Measurements from ENCODE around the gene WASF2. TPM values are rescaled to one million over a fixed set of nuclear protein-coding genes. Genes with fewer than 3 reads are reported as not detected.
"Not testable (repeated sequence)": the region's sequence is repeated elsewhere in the genome, so short reads cannot be mapped to it uniquely, and the experiment has no call there.

WASF2 gene
- total and polyA plus RNA-seq, 4 experiments from 2014 or later = 31.6 to 164 (median 122) TPM

DNA sequence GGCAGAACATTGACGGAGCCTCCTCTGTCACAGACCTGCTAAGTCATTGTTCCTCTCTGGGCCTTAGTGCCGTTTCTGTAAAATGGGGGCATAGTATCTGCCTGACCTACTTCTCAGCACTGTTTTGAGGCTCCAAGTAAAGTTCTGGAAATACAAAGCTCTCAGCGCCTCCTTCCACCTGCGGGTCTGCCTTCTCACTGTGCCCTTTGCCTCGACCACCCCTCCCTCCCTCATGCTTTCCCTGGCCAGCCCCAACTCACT is 15.4 kb upstream of the WASF2 start:
- Histone ChIP-seq H3K4me3 (ENCODE audit: low read length in 2 of 2) (no peak overlapping the region), H3K9me3 (ENCODE audit: control insufficient read depth in 1 of 2, low read length in 2 of 2) (no peaks in the 10 kb centered on the region), H3K36me3 (ENCODE audit: insufficient read depth, low read length) (no peaks in the 10 kb centered on the region), H3K27ac (ENCODE audit: low read depth, low read length) (no peak overlapping the region), H3K4me1 (ENCODE audit: insufficient read depth, low read length) (no peaks in the 10 kb centered on the region), H3K27me3 (ENCODE audit: insufficient read depth, low read length) (no peaks in the 10 kb centered on the region)
- CTCF ChIA-PET (ENCODE audit: partially characterized antibody) = no interaction called here
- Mint-ChIP-seq H3K27ac (no peak overlapping the region), H3K27me3 (no peaks in the 10 kb centered on the region), H3K9me3 (no peaks in the 10 kb centered on the region), H3K4me1 (peaks cover 0 to 5% (median 0%) of the 10 kb centered on the region in 4 donors), H3K4me3 (no peak overlapping the region), H3K36me3 (no peaks in the 10 kb centered on the region)
- POLR2A ChIA-PET (ENCODE audit: partially characterized antibody) = interaction anchor here (1.5 kb wide), 1 partner anchor 16 kb away, joined by 6 read pairs; no protein-coding TSS in a partner anchor
- no peak for DNase-seq
- intact Hi-C loops (cut with micrococcal nuclease) = no loop called here

DNA sequence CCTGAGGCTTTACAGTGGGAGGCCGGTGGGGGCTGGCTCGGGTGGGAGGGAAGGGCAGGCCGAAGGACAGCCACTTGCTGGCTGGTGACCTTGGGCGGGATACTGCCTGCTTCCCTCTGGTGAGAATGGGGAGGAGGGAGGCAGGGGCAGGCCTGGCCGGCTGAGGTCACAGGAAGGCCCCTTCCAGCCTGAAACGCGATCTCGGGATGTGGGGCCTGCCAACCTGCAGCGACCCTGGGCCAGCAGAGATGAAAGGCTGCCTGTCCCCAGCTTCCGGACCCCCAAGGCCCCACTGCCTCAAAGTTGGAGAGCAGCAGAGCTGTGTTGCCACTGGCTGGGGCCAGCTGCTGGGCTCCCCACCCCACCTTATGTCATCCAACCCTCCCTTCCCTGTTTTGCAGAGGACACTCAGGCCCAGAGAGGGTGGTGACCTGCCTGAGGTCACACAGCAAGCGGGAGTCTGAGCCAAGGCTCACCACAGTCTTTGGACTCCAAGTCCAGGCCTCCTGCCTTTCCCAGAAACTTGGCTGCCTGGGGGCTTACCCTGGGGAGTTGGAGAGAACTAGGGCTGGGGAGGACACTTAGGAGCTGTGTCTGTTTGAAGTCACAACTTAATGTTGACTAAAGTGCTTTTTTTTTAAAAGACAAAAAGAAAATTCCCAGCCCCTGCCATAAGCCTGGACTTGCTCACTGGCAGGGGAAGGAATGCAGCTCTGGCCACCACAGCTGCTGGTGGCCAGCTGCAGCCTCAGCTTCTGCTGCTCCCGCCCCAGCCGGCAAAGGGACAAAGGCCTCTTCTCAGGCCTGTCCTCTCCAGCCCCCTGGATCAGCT is 14.8 kb upstream of the WASF2 start:
- no peaks in the 10 kb centered on the region for H3K27me3 ChIP-seq (ENCODE audit: insufficient read depth, low read length)

DNA sequence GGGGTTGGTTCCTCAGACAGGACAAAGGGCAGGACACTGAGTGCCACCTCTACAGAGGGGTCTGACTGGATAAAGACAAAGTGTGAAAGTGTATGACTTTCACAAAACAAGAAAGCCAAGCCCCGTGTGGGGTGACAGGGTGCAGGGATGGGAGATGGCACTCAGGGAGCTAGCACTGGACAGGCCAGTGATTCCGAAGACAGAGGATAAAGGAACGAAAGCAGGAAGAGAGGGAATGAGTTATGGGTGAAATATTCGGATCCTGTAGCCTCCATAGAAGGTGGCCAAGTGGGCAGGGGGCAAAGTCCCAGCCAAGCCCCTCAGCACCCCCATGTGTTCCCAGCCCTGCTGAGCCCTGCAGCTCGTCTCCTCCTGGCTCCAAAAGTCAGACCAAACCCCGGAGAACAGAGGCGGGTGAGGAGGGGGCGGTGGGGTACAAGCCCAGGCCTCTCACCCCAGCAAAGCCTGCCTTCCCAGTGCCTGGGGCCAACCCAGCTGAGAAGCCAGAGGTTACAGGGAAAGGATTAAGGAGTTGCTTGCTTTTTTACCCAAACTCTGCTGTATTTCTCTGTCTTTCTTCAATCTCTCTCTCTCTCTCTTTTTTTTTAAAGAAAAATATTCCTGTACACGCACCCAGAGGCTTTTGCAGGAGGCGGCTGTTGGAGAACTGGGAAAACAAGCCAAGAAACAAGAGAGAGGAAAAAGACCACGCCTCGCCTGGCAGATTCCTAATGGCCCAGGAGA is 14.0 kb upstream of the WASF2 start:
- no peak for DNase-seq
- intact Hi-C loops (cut with micrococcal nuclease) = no loop called here
- ChIA-PET CTCF (ENCODE audit: partially characterized antibody) (no interaction called here), POLR2A (ENCODE audit: partially characterized antibody) (no interaction called here)
- H3K4me3 ChIP-seq (ENCODE audit: low read length in 2 of 2) = no peak overlapping the region
- no peaks in the 10 kb centered on the region for H3K36me3 Mint-ChIP-seq
- no peaks in the 10 kb centered on the region for H3K36me3 ChIP-seq (ENCODE audit: insufficient read depth, low read length)
- H3K27ac Mint-ChIP-seq = peak overlapping the region in 3 of 7 donors; percentile 29 to 83 (median 75)
- H3K27me3 Mint-ChIP-seq = peaks cover 0 to 1% of the 10 kb centered on the region in 2 donors
- H3K27ac ChIP-seq (ENCODE audit: low read depth, low read length) = no peak overlapping the region
- peaks cover 0 to 5% (median 0%) of the 10 kb centered on the region in 4 donors for H3K4me1 Mint-ChIP-seq
- no peaks in the 10 kb centered on the region for H3K9me3 Mint-ChIP-seq
- H3K4me1 ChIP-seq (ENCODE audit: insufficient read depth, low read length) = no peaks in the 10 kb centered on the region
- no peak overlapping the region for H3K4me3 Mint-ChIP-seq
- no peaks in the 10 kb centered on the region for H3K9me3 ChIP-seq (ENCODE audit: control insufficient read depth in 1 of 2, low read length in 2 of 2)
- no peaks in the 10 kb centered on the region for H3K27me3 ChIP-seq (ENCODE audit: insufficient read depth, low read length)

More for the DNA sequence above, 14.8 kb upstream of the WASF2 start:
- POLR2A ChIA-PET (ENCODE audit: partially characterized antibody) = interaction anchor here (1.5 kb wide), 1 partner anchor 17 kb away, joined by 6 read pairs; no protein-coding TSS in a partner anchor
- Mint-ChIP-seq H3K27me3 (no peaks in the 10 kb centered on the region), H3K9me3 (no peaks in the 10 kb centered on the region), H3K36me3 (no peaks in the 10 kb centered on the region), H3K4me3 (no peak overlapping the region), H3K27ac (no peak overlapping the region), H3K4me1 (peaks cover 0 to 5% (median 0%) of the 10 kb centered on the region in 4 donors)
- no peak for DNase-seq
- H3K4me3 ChIP-seq (ENCODE audit: low read length in 2 of 2) = no peak overlapping the region
- H3K27ac ChIP-seq (ENCODE audit: low read depth, low read length) = no peak overlapping the region
- CTCF ChIA-PET (ENCODE audit: partially characterized antibody) = no interaction called here
- H3K4me1 ChIP-seq (ENCODE audit: insufficient read depth, low read length) = no peaks in the 10 kb centered on the region
- intact Hi-C loops (cut with micrococcal nuclease) = no loop called here
- no peaks in the 10 kb centered on the region for H3K36me3 ChIP-seq (ENCODE audit: insufficient read depth, low read length)
- H3K9me3 ChIP-seq (ENCODE audit: control insufficient read depth in 1 of 2, low read length in 2 of 2) = no peaks in the 10 kb centered on the region

DNA sequence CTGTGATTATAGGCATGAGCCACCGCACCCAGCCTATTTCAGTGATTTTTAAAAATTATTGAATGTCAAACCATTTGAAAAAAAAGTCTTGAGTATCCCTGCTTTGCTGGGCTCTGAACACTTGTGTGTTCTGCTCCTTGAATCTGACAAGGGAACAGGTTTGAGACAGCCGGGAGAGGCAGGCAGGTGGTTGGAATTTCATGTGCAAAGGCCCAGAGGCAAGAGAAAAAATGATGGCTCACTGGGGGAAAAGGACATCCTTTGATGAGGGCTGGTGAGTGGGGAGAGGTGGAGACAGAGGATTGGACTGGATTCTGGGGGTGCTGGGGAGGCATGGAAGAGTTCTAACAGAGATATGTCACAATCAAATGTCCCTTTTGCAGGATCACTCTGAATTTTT is 13.1 kb upstream of the WASF2 start:
- POLR2A ChIA-PET (ENCODE audit: partially characterized antibody) = no interaction called here
- Mint-ChIP-seq H3K36me3 (no peaks in the 10 kb centered on the region), H3K27ac (peak overlapping the region in 1 of 7 donors; percentile 75), H3K4me1 (peaks cover 0 to 2% (median 0%) of the 10 kb centered on the region in 4 donors), H3K27me3 (peaks cover 0 to 3% of the 10 kb centered on the region in 2 donors), H3K4me3 (no peak overlapping the region), H3K9me3 (no peaks in the 10 kb centered on the region)
- H3K27ac ChIP-seq (ENCODE audit: low read depth, low read length) = no peak overlapping the region
- no peak overlapping the region for H3K4me3 ChIP-seq (ENCODE audit: low read length in 2 of 2)
- no peaks in the 10 kb centered on the region for H3K9me3 ChIP-seq (ENCODE audit: control insufficient read depth in 1 of 2, low read length in 2 of 2)
- no peaks in the 10 kb centered on the region for H3K27me3 ChIP-seq (ENCODE audit: insufficient read depth, low read length)
- CTCF ChIA-PET (ENCODE audit: partially characterized antibody) = no interaction called here
- no peaks in the 10 kb centered on the region for H3K36me3 ChIP-seq (ENCODE audit: insufficient read depth, low read length)
- DNase-seq = no peak
- no peaks in the 10 kb centered on the region for H3K4me1 ChIP-seq (ENCODE audit: insufficient read depth, low read length)
- intact Hi-C loops (cut with micrococcal nuclease) = no loop called here

DNA sequence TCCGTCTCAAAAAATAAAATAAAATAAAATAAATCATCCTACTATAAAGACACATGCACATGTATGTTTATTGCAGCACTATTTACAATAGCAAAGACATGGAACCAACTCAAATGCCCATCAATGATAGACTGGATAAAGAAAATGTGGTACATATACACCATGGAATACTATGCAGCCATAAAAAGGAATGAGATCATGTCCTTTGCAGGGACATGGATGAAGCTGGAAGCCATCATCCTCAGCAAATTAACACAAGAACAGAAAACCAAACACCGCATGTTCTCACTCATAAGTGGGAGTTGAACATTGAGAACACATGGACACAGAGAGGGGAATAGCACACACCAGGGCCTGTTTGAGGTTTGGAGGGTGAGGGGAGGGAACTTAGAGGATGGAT is 11.2 kb upstream of the WASF2 start:
- H3K4me1 Mint-ChIP-seq; intact Hi-C loops (cut with micrococcal nuclease); H3K27me3 ChIP-seq (ENCODE audit: insufficient read depth, low read length); CTCF ChIA-PET (ENCODE audit: partially characterized antibody); H3K4me3 Mint-ChIP-seq; H3K4me3 ChIP-seq (ENCODE audit: low read length in 2 of 2); H3K9me3 Mint-ChIP-seq; H3K27ac ChIP-seq (ENCODE audit: low read depth, low read length); H3K36me3 ChIP-seq (ENCODE audit: insufficient read depth, low read length); H3K27me3 Mint-ChIP-seq; DNase-seq; H3K4me1 ChIP-seq (ENCODE audit: insufficient read depth, low read length); H3K9me3 ChIP-seq (ENCODE audit: control insufficient read depth in 1 of 2, low read length in 2 of 2); H3K36me3 Mint-ChIP-seq; POLR2A ChIA-PET (ENCODE audit: partially characterized antibody): not testable (repeated sequence)
- H3K27ac Mint-ChIP-seq = peak overlapping the region in 1 of 7 donors; percentile 41

DNA sequence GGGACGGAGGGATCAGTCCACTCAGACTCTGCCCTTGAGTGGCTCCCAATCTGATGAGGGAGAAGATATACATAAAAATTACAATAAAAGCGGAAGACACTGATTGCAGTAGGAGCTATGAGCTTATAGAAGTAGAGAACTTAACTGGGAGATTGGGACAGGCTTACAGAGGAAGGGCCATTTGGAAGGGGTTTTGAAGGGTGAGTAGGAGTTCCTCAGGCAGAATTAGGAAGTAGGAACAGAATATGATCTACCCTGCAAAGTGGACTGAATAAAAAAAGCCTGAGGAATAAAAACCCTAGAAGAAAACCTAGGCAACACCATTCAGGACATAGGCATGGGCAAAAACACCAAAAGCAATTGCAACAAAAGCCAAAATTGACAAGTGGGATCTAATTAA is 9.2 kb upstream of the WASF2 start:
- no peak overlapping the region for H3K4me3 Mint-ChIP-seq
- no peaks in the 10 kb centered on the region for H3K27me3 ChIP-seq (ENCODE audit: insufficient read depth, low read length)
- CTCF ChIA-PET (ENCODE audit: partially characterized antibody) = no interaction called here
- H3K27me3 Mint-ChIP-seq = peaks cover 0 to 3% of the 10 kb centered on the region in 2 donors
- H3K27ac Mint-ChIP-seq = no peak overlapping the region
- H3K36me3 ChIP-seq (ENCODE audit: insufficient read depth, low read length) = no peaks in the 10 kb centered on the region
- H3K27ac ChIP-seq (ENCODE audit: low read depth, low read length) = no peak overlapping the region
- H3K4me1 ChIP-seq (ENCODE audit: insufficient read depth, low read length) = no peaks in the 10 kb centered on the region
- intact Hi-C loops (cut with micrococcal nuclease) = no loop called here
- H3K4me1 Mint-ChIP-seq = no peaks in the 10 kb centered on the region
- POLR2A ChIA-PET (ENCODE audit: partially characterized antibody) = interaction anchor here (1.2 kb wide), 1 partner anchor 16 kb away, joined by 3 read pairs; no protein-coding TSS in a partner anchor
- DNase-seq = no peak
- no peaks in the 10 kb centered on the region for H3K36me3 Mint-ChIP-seq
- H3K9me3 ChIP-seq (ENCODE audit: control insufficient read depth in 1 of 2, low read length in 2 of 2) = no peaks in the 10 kb centered on the region
- no peaks in the 10 kb centered on the region for H3K9me3 Mint-ChIP-seq
- H3K4me3 ChIP-seq (ENCODE audit: low read length in 2 of 2) = no peak overlapping the region

DNA sequence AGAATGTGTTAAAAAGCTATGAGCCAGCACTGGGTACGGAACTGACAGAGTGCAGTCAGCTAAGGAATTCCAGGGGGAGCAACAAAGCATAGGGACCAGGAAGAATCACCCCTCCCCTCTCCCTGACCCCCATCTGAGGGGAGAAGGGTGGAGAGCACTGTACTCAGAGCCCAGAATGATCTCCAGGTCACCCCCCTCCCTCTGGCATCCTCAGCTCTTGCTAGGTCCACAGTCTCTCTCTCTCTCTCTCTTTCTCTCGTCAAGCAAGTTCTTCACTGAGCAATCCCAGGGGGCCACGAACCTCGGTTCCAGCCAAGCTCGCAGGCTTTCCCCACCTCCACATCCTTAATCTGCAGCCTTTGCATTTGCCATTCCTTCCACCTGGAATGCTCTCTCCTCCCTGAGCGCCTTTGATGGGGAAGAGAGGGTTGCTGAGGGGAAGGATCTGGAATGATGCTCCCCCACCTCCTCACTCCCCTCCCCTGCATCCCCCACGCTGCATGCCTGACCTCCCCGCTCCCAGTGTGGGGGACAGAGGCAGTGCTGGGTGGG is 6.7 kb upstream of the WASF2 start:
- ChIA-PET POLR2A (ENCODE audit: partially characterized antibody) (no interaction called here), CTCF (ENCODE audit: partially characterized antibody) (interaction anchor here (1.8 kb wide), 1 partner anchor 20 kb away, joined by 4 read pairs; no protein-coding TSS in a partner anchor)
- no peaks in the 10 kb centered on the region for H3K9me3 ChIP-seq (ENCODE audit: control insufficient read depth in 1 of 2, low read length in 2 of 2)
- Mint-ChIP-seq H3K9me3 (no peaks in the 10 kb centered on the region), H3K27me3 (peaks cover 0 to 3% of the 10 kb centered on the region in 2 donors), H3K4me3 (no peak overlapping the region), H3K4me1 (peaks cover 0 to 3% (median 1%) of the 10 kb centered on the region in 4 donors), H3K27ac (no peak overlapping the region), H3K36me3 (no peaks in the 10 kb centered on the region)
- H3K27me3 ChIP-seq (ENCODE audit: insufficient read depth, low read length) = no peaks in the 10 kb centered on the region
- no peak overlapping the region for H3K4me3 ChIP-seq (ENCODE audit: low read length in 2 of 2)
- intact Hi-C loops (cut with micrococcal nuclease) = no loop called here
- H3K36me3 ChIP-seq (ENCODE audit: insufficient read depth, low read length) = no peaks in the 10 kb centered on the region
- DNase-seq = no peak
- H3K27ac ChIP-seq (ENCODE audit: low read depth, low read length) = no peak overlapping the region
- H3K4me1 ChIP-seq (ENCODE audit: insufficient read depth, low read length) = no peaks in the 10 kb centered on the region
